Left lung (tissue), 10 donors: ENCODE results near the gene ANK2. TPM values are rescaled to one million over a fixed set of nuclear protein-coding genes. Genes with fewer than 3 reads are reported as not detected.

Experiments
- ATAC-seq: fragments of 200-7000 bp; cut with Tn5 transposase; one replicate; pipeline ENCODE4 v1.9.1; 2020; ENCODE audit warnings: moderate library complexity
- DNase-seq, 4 donors: peaks; one replicate each; pipeline ENCODE4 v3.0.0-alpha.2; 2013 to 2020
- H3K27ac ChIP-seq, 2 donors: fragments of 200-600 bp; sonication (generic) in 1 of 2; one replicate each; pipeline versions ENCODE4 v1.5.0 to v1.8.0; 2020 to 2021
- H3K27me3 ChIP-seq, 2 donors: fragments of 200-600 bp; sonication (generic) in 1 of 2; one replicate each; pipeline versions ENCODE4 v1.5.0 to v1.8.0; 2020 to 2021
- H3K36me3 ChIP-seq, 2 donors: fragments of 200-600 bp; sonication (generic) in 1 of 2; one replicate each; pipeline versions ENCODE4 v1.5.0 to v1.8.0; 2020 to 2021
- H3K4me1 ChIP-seq, 2 donors: fragments of 200-600 bp; one replicate each; pipeline ENCODE4 v1.8.0; 2021
- H3K4me3 ChIP-seq, 2 donors: fragments of 200-600 bp; sonication (generic) in 1 of 2; one replicate each; pipeline versions ENCODE4 v1.5.0 to v1.8.0; 2020 to 2021; ENCODE audit warnings: mild to moderate bottlenecking in 1 of 2
- H3K9me3 ChIP-seq, 2 donors: fragments of 200-600 bp; sonication (generic) in 1 of 2; one replicate each; pipeline versions ENCODE4 v1.5.0 to v1.8.0; 2020 to 2021
- CTCF ChIP-seq, 2 donors: fragments of 200-600 bp; sonication (generic) in 1 of 2; IDR thresholded peaks; one replicate each; pipeline versions ENCODE4 v1.5.0 to v1.8.0; 2021; ENCODE audit warnings: antibody characterized with exemption in 2 of 2
- intact Hi-C, 2 donors: fragments of 100-400 bp; cut with DNase I; formaldehyde crosslinking; loops; one replicate each; pipeline versions ENCODE4 v1.11.2 to v1.14.2; 2022
- polyA plus RNA-seq, 6 donors: library from polyadenylated mRNA; unstranded; fragments of 120-200 nt; gene quantifications; one replicate each; pipeline ENCODE4 v1.2.1, GENCODE V29; 2013; ENCODE audit not compliant: insufficient read length in 6 of 6
- total RNA-seq, 2 donors: library from RNA; stranded (reverse); fragmentation: NEBNext Ultra II Directional; extraction: Animal tissue kit (Norgen Biotek cat#: 25700); gene quantifications; one replicate each; pipeline ENCODE4 v1.2.1, GENCODE V29; 2021
- donor health status: DM: no; HTN: yes; CAD: no.
- donor health status: DM: no; HTN: no; CAD: no.

Gene ANK2
- total and polyA plus RNA-seq, 8 donors: 18.2 to 33.2 (median 28.8) TPM

GRCh38 chr4:113389160-113389559 is 339.7 kb downstream of the ANK2 start:
- intact Hi-C loops: no loop called here
- Histone ChIP-seq H3K4me1 (peaks cover 0 to 10% of the 10 kb centered on the region in 2 donors), H3K36me3 (no peaks in the 10 kb centered on the region), H3K9me3 (no peaks in the 10 kb centered on the region), H3K27me3 (no peaks in the 10 kb centered on the region), H3K27ac (no peak overlapping the region), H3K4me3 (no peak overlapping the region)
- DNase-seq (no peak), ATAC-seq (no peak)
- TF ChIP-seq CTCF (IDR thresholded peaks at IDR 0.05): no peak

GRCh38 chr4:113390850-113391249 is 341.4 kb downstream of the ANK2 start:
- no peak for TF ChIP-seq CTCF (IDR thresholded peaks at IDR 0.05)
- DNase-seq: no peak
- intact Hi-C loops: loop anchor here in 1 of 2 donors (10.0 kb wide), 1 partner anchor 374 kb away; the partner anchor contains the start of gene CAMK2D

GRCh38 chr4:113394108-113394729 is 344.8 kb downstream of the ANK2 start:
- H3K27ac ChIP-seq: no peak overlapping the region

More at GRCh38 chr4:113390850-113391249, 341.4 kb downstream of the ANK2 start:
- Histone ChIP-seq H3K36me3 (no peaks in the 10 kb centered on the region), H3K9me3 (no peaks in the 10 kb centered on the region), H3K4me1 (no peaks in the 10 kb centered on the region), H3K27ac (no peak overlapping the region), H3K27me3 (no peaks in the 10 kb centered on the region), H3K4me3 (no peak overlapping the region)
- ATAC-seq: no peak

GRCh38 chr4:113394730-113395530 is 345.5 kb downstream of the ANK2 start:
- intact Hi-C loops: loop anchor here in 1 of 2 donors (10.0 kb wide), 1 partner anchor 370 kb away; the partner anchor contains the start of gene CAMK2D
- no peak overlapping the region for H3K27ac ChIP-seq

More at GRCh38 chr4:113394108-113394729, 344.8 kb downstream of the ANK2 start:
- intact Hi-C loops: loop anchor here in 1 of 2 donors (10.0 kb wide), 1 partner anchor 371 kb away; the partner anchor contains the start of gene CAMK2D
- Histone ChIP-seq H3K27me3 (no peaks in the 10 kb centered on the region), H3K4me3 (no peak overlapping the region), H3K36me3 (no peaks in the 10 kb centered on the region), H3K4me1 (no peaks in the 10 kb centered on the region), H3K9me3 (no peaks in the 10 kb centered on the region)
- DNase-seq (no peak), ATAC-seq (no peak)
- no peak for TF ChIP-seq CTCF (IDR thresholded peaks at IDR 0.05)

More at GRCh38 chr4:113394730-113395530, 345.5 kb downstream of the ANK2 start:
- ATAC-seq: peak; percentile 100
- TF ChIP-seq CTCF (IDR thresholded peaks at IDR 0.05): peak; percentile 73 to 83
- no peaks in the 10 kb centered on the region for H3K9me3 ChIP-seq
- no peak overlapping the region for H3K4me3 ChIP-seq
- DNase-seq: peak in 3 of 4 donors; percentile 31 to 88 (median 81)
- H3K4me1 ChIP-seq: no peaks in the 10 kb centered on the region
- no peaks in the 10 kb centered on the region for H3K27me3 ChIP-seq
- H3K36me3 ChIP-seq: no peaks in the 10 kb centered on the region
